ENCODE results near the gene EVI2A.

GRCh38 chr17:31279401-31279800, 42.0 kb downstream of the EVI2A start:
- TF ChIP-seq POLR2A (IDR thresholded peaks at IDR 0.05) = no peak
- TF ChIP-seq CTCF (IDR thresholded peaks at IDR 0.05 in 8 of 11, conservative IDR thresholded peaks at IDR 0.05 in 3 of 11) = no peak
- TF ChIP-seq POLR2AphosphoS5 (IDR thresholded peaks at IDR 0.05) = no peak

All from spleen (tissue), 7 donors.